A549 (cell line): ENCODE data around the gene THAP7. TPM values are rescaled to one million over a fixed set of nuclear protein-coding genes. Genes with fewer than 3 reads are reported as not detected.

Experiments
- ATAC-seq, 2 experiments: fragments of 200-7000 bp in 1 of 2; fragments of >200 bp in 1 of 2; cut with Nextera tagmentation in 1 of 2; cut with Tn5 transposase in 1 of 2; 3 replicates each; pipeline versions ENCODE4 v1.8.0 to v1.9.1; 2018 to 2020; ENCODE audit warnings: mild to moderate bottlenecking in 1 of 2, moderate library complexity in 1 of 2
- CTCF ChIA-PET: fragments of 300-600 bp; sonication (Branson Sonifier 250); formaldehyde crosslinking; extraction: SDS; loops from one replicate; lab custom pipeline; 2021; ENCODE audit warnings: antibody characterized with exemption, inconsistent platforms; lab: Yijun Ruan, JAX
- POLR2A ChIA-PET: fragments of 350-600 bp; formaldehyde crosslinking; extraction: SDS; loops from one replicate; lab custom pipeline; 2021; ENCODE audit warnings: antibody characterized with exemption, inconsistent platforms; lab: Yijun Ruan, JAX
- DNase-seq, 2 experiments: peaks; one replicate each; pipeline versions ENCODE4 v3.0.0 to v3.0.0-alpha.2; 2011 to 2016; ENCODE audit warnings: low read depth in 1 of 2, low spot score in 1 of 2
- FAIRE-seq: peaks from 2 replicates; lab custom pipeline; 2011; peaks lifted over from hg19 to GRCh38; lab: Jason Lieb, UNC
- H3K27ac ChIP-seq, 2 experiments: fragments of >200 bp; sonication (Bioruptor Twin); formaldehyde crosslinking; 3 replicates each; pipeline ENCODE4 v1.5.1; 2016 to 2017
- H3K4me1 ChIP-seq: fragments of >200 bp; sonication (Bioruptor Twin); formaldehyde crosslinking; 3 replicates; pipeline ENCODE4 v1.6.1; 2016
- H3K4me2 ChIP-seq: fragments of >200 bp; sonication (Bioruptor Twin); formaldehyde crosslinking; 3 replicates; pipeline ENCODE4 v1.6.1; 2016
- H3K4me3 ChIP-seq: fragments of >200 bp; sonication (Bioruptor Twin); formaldehyde crosslinking; 3 replicates; pipeline ENCODE4 v1.5.1; 2016
- H3K9me3 ChIP-seq: fragments of >200 bp; sonication (Bioruptor Twin); formaldehyde crosslinking; 3 replicates; pipeline ENCODE4 v1.6.1; 2016
- ATOH8 ChIP-seq: fragments of 250-450 bp; sonication (Bioruptor Pico); IDR thresholded peaks from 2 replicates; pipeline ENCODE4 v1.5.0; 2020; ENCODE audit warnings: low read depth, mild to moderate bottlenecking, moderate library complexity
- BHLHE40 ChIP-seq: IDR thresholded peaks from 2 replicates; pipeline ENCODE4 v1.6.1; 2012; ENCODE audit warnings: low read depth, low read length, inconsistent platforms
- CBX8 ChIP-seq: fragments of 200-600 bp; sonication (generic); IDR thresholded peaks from 2 replicates; pipeline ENCODE4 v1.6.1; 2016
- CEBPB ChIP-seq, 2 experiments: fragments of >200 bp in 1 of 2; sonication (Bioruptor Twin) in 1 of 2; formaldehyde crosslinking in 1 of 2; IDR thresholded peaks; 2 replicates each; pipeline ENCODE4 v1.6.1; 2012 to 2016
- CHD4 ChIP-seq: fragments of 200-600 bp; sonication (generic); IDR thresholded peaks from 2 replicates; pipeline ENCODE4 v1.6.1; 2016; ENCODE audit warnings: antibody characterized with exemption, mild to moderate bottlenecking, borderline replicate concordance
- EHF ChIP-seq: fragments of 250-450 bp; sonication (Bioruptor Pico); IDR thresholded peaks from 2 replicates; pipeline ENCODE4 v1.5.0; 2020; ENCODE audit warnings: mild to moderate bottlenecking
- EHMT2 ChIP-seq: fragments of 200-600 bp; sonication (generic); IDR thresholded peaks from 2 replicates; pipeline ENCODE4 v1.6.1; 2016; ENCODE audit warnings: antibody characterized with exemption, low read depth, mild to moderate bottlenecking, moderate library complexity
- FOSL2 ChIP-seq, 2 experiments: fragments of 450-650 bp in 1 of 2; fragments of >200 bp in 1 of 2; sonication (Bioruptor Twin) in 1 of 2; formaldehyde crosslinking; IDR thresholded peaks; 2 replicates each; pipeline versions ENCODE4 v1.5.0 to v1.6.1; 2016 to 2020; ENCODE audit warnings: mild to moderate bottlenecking in 1 of 2, moderate library complexity in 1 of 2
- FOXS1 ChIP-seq: fragments of 250-450 bp; sonication (Bioruptor Pico); IDR thresholded peaks from 2 replicates; pipeline ENCODE4 v1.5.0; 2020; ENCODE audit warnings: mild to moderate bottlenecking, moderate library complexity
- HOXA7 ChIP-seq: fragments of 250-450 bp; sonication (Bioruptor Pico); IDR thresholded peaks from 2 replicates; pipeline ENCODE4 v1.5.0; 2020; ENCODE audit warnings: mild to moderate bottlenecking, moderate library complexity
- HOXB13 ChIP-seq: fragments of 250-450 bp; sonication (Bioruptor Pico); IDR thresholded peaks from 2 replicates; pipeline ENCODE4 v1.5.0; 2020; ENCODE audit warnings: low read depth, mild to moderate bottlenecking, moderate library complexity
- HOXB5 ChIP-seq: fragments of 250-450 bp; sonication (Bioruptor Pico); IDR thresholded peaks from 2 replicates; pipeline ENCODE4 v1.5.0; 2020; ENCODE audit warnings: mild to moderate bottlenecking, moderate library complexity
- JUN ChIP-seq, 2 experiments: fragments of >200 bp; sonication (Bioruptor Twin); formaldehyde crosslinking; IDR thresholded peaks; 2 replicates in 1 of 2; 3 replicates in 1 of 2; pipeline ENCODE4 v1.6.1; 2016 to 2017
- JUNB ChIP-seq: fragments of >200 bp; sonication (Bioruptor Twin); formaldehyde crosslinking; IDR thresholded peaks from 2 replicates; pipeline ENCODE4 v1.6.1; 2016
- KDM1A ChIP-seq: fragments of 200-600 bp; sonication (generic); IDR thresholded peaks from 2 replicates; pipeline ENCODE4 v1.6.1; 2016; ENCODE audit warnings: low read depth, mild to moderate bottlenecking
- MAZ ChIP-seq: fragments of 150-350 bp; IDR thresholded peaks from 2 replicates; pipeline ENCODE4 v1.6.1; 2014; ENCODE audit warnings: antibody characterized with exemption, low read depth, low read length, borderline replicate concordance
- NPAS2 ChIP-seq: fragments of 250-450 bp; sonication (Bioruptor Pico); IDR thresholded peaks from 2 replicates; pipeline ENCODE4 v1.8.0; 2022; ENCODE audit warnings: mild to moderate bottlenecking, moderate library complexity, borderline replicate concordance
- PHF8 ChIP-seq: fragments of 200-600 bp; sonication (generic); IDR thresholded peaks from 2 replicates; pipeline ENCODE4 v1.6.1; 2016; ENCODE audit warnings: low read depth, mild to moderate bottlenecking, antibody characterized with exemption, moderate library complexity, borderline replicate concordance
- POLR2A ChIP-seq: IDR thresholded peaks from 2 replicates; pipeline ENCODE4 v1.6.1; 2012; ENCODE audit warnings: mild to moderate bottlenecking, low read length
- POLR2AphosphoS2 ChIP-seq: conservative IDR thresholded peaks from 2 replicates; pipeline ENCODE4 v1.6.1; 2012; ENCODE audit warnings: low read length, improper control_type of control experiment, inconsistent platforms
- RAD21 ChIP-seq, 2 experiments: fragments of >200 bp in 1 of 2; sonication (Bioruptor Twin) in 1 of 2; formaldehyde crosslinking in 1 of 2; IDR thresholded peaks in 1 of 2; conservative IDR thresholded peaks in 1 of 2; 2 replicates in 1 of 2; 3 replicates in 1 of 2; pipeline ENCODE4 v1.6.1; 2012 to 2018; ENCODE audit warnings: inconsistent platforms in 1 of 2
- RCOR1 ChIP-seq: fragments of 150-350 bp; IDR thresholded peaks from 2 replicates; pipeline ENCODE4 v1.6.1; 2014; ENCODE audit warnings: antibody characterized with exemption, low read length, low read depth
- RNF2 ChIP-seq: fragments of 200-600 bp; sonication (generic); IDR thresholded peaks from 2 replicates; pipeline ENCODE4 v1.6.1; 2016; ENCODE audit warnings: low read depth, mild to moderate bottlenecking, antibody characterized with exemption, moderate library complexity, borderline replicate concordance
- ZFP36 ChIP-seq: fragments of 450-650 bp; IDR thresholded peaks from 2 replicates; pipeline ENCODE4 v1.6.1; 2014; ENCODE audit warnings: borderline replicate concordance; ENCODE audit not compliant: partially characterized antibody
- ZSCAN20 ChIP-seq: fragments of 250-450 bp; sonication (Bioruptor Pico); IDR thresholded peaks from 2 replicates; pipeline ENCODE4 v1.8.0; 2022; ENCODE audit warnings: mild to moderate bottlenecking, moderate library complexity
- WGBS: methylation state at CpG from one replicate; pipeline ENCODE4 v1.1.6; 2017; ENCODE audit errors: missing lambda C conversion rate; 5-methylcytosine and 5-hydroxymethylcytosine counted together
- polyA plus RNA-seq, 4 experiments: library from polyadenylated mRNA; depleted of rRNA in 3 of 4; stranded (reverse); fragments of >200 nt; fragmentation: RNase III in 1 of 4; extraction: RNeasy Plus Mini Kit Qiagen cat#74134 plus additional on column Dnase treatment in 1 of 4; gene quantifications; 2 replicates in 3 of 4; 3 replicates in 1 of 4; pipeline ENCODE4 v1.2.3, GENCODE V29; 2011 to 2017
- TF ChIP-seq, protein P1 (sequence below): fragments of >200 bp; sonication (Bioruptor Twin); formaldehyde crosslinking; IDR thresholded peaks from 3 replicates; pipeline ENCODE4 v1.5.1; 2016
- TF ChIP-seq, protein P2 (sequence below): fragments of >200 bp; sonication (Bioruptor Twin); formaldehyde crosslinking; IDR thresholded peaks from 3 replicates; pipeline ENCODE4 v1.6.1; 2016

The THAP7 gene
- polyA plus RNA-seq, 2 of the 4 experiments (the other 2 are of a cell fraction) = 15.9 to 22.7 TPM

GRCh38 chr22:21026783-21027692 lies 25.1 kb upstream of the THAP7 start:
- Histone ChIP-seq H3K4me1 (no peaks in the 10 kb centered on the region), H3K4me3 (no peak overlapping the region), H3K27ac (peak overlapping the region in 1 of 2 experiments; percentile 28; a peak in 1 of 6 replicates), H3K4me2 (no peak overlapping the region), H3K9me3 (no peaks in the 10 kb centered on the region)
- WGBS = 87% methylated on average over 6 of the region's 14 CpGs
- TF ChIP-seq ATOH8 (CRISPR knock-in tag) (no peak), KDM1A (no peak), POLR2A (no peak), ZFP36 (no peak), PHF8 (no peak), RAD21 (conservative IDR thresholded peaks at IDR 0.05 in 1 of 2, IDR thresholded peaks at IDR 0.05 in 1 of 2) (no peak), NPAS2 (CRISPR knock-in tag) (no peak), FOSL2 (IDR thresholded peaks at IDR 0.05) (no peak), FOSL2 (CRISPR knock-in tag; IDR thresholded peaks at IDR 0.05) (no peak), FOXS1 (CRISPR knock-in tag) (no peak), POLR2AphosphoS2 (no peak), MAZ (no peak), HOXB13 (CRISPR knock-in tag) (no peak)
- TF ChIP-seq, protein P1, sequence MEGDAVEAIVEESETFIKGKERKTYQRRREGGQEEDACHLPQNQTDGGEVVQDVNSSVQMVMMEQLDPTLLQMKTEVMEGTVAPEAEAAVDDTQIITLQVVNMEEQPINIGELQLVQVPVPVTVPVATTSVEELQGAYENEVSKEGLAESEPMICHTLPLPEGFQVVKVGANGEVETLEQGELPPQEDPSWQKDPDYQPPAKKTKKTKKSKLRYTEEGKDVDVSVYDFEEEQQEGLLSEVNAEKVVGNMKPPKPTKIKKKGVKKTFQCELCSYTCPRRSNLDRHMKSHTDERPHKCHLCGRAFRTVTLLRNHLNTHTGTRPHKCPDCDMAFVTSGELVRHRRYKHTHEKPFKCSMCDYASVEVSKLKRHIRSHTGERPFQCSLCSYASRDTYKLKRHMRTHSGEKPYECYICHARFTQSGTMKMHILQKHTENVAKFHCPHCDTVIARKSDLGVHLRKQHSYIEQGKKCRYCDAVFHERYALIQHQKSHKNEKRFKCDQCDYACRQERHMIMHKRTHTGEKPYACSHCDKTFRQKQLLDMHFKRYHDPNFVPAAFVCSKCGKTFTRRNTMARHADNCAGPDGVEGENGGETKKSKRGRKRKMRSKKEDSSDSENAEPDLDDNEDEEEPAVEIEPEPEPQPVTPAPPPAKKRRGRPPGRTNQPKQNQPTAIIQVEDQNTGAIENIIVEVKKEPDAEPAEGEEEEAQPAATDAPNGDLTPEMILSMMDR = no peak
- FAIRE-seq = no peak
- ATAC-seq = no peak
- no peak for DNase-seq
- ChIA-PET CTCF (interaction anchor here (0.5 to 1.1 kb wide), 2 partner anchors 45 to 59 kb away, joined by 3 read pairs; partner anchors contain the start of gene LZTR1), POLR2A (no interaction called here)

GRCh38 chr22:21025763-21026755 lies 24.1 kb upstream of the THAP7 start:
- no peak for TF ChIP-seq HOXB13 (CRISPR knock-in tag)
- TF ChIP-seq NPAS2 (CRISPR knock-in tag) = no peak
- TF ChIP-seq, protein P2, sequence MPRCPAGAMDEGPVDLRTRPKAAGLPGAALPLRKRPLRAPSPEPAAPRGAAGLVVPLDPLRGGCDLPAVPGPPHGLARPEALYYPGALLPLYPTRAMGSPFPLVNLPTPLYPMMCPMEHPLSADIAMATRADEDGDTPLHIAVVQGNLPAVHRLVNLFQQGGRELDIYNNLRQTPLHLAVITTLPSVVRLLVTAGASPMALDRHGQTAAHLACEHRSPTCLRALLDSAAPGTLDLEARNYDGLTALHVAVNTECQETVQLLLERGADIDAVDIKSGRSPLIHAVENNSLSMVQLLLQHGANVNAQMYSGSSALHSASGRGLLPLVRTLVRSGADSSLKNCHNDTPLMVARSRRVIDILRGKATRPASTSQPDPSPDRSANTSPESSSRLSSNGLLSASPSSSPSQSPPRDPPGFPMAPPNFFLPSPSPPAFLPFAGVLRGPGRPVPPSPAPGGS = no peak
- TF ChIP-seq RCOR1 = no peak
- no peak for TF ChIP-seq JUN (IDR thresholded peaks at IDR 0.05)
- no peak for TF ChIP-seq RNF2
- no peak for TF ChIP-seq CBX8
- TF ChIP-seq JUNB = no peak
- TF ChIP-seq ZSCAN20 (CRISPR knock-in tag) = no peak
- TF ChIP-seq CHD4 = no peak
- TF ChIP-seq BHLHE40 = no peak
- no peak for TF ChIP-seq HOXB5 (CRISPR knock-in tag)
- no peak for TF ChIP-seq HOXA7
- TF ChIP-seq CEBPB (IDR thresholded peaks at IDR 0.05) = no peak
- TF ChIP-seq EHMT2 = no peak
- no peak for TF ChIP-seq EHF
- TF ChIP-seq, all 56 proteins: peak for 0
- Histone ChIP-seq H3K4me3 (no peak overlapping the region), H3K4me1 (no peaks in the 10 kb centered on the region), H3K27ac (no peak overlapping the region), H3K4me2 (no peak overlapping the region), H3K9me3 (no peaks in the 10 kb centered on the region)
- 78% methylated on average over 15 of the region's 27 CpGs for whole genome bisulfite sequencing
- ChIA-PET POLR2A (no interaction called here), CTCF (interaction anchor here (1.1 kb wide), 1 partner anchor 44 kb away, joined by 3 read pairs; the partner anchor contains the start of gene LZTR1)
- ATAC-seq (no peak), FAIRE-seq (no peak), DNase-seq (no peak)
